ENCODE data around the gene PFDN4. TPM values are rescaled to one million over a fixed set of nuclear protein-coding genes. Genes with fewer than 3 reads are reported as not detected.
A peak's percentile ranks its signal among the peaks of the same experiment; 100 is the strongest.

The PFDN4 gene
- total RNA-seq, 1 donor from 2014 or later = 18.9 TPM

DNA sequence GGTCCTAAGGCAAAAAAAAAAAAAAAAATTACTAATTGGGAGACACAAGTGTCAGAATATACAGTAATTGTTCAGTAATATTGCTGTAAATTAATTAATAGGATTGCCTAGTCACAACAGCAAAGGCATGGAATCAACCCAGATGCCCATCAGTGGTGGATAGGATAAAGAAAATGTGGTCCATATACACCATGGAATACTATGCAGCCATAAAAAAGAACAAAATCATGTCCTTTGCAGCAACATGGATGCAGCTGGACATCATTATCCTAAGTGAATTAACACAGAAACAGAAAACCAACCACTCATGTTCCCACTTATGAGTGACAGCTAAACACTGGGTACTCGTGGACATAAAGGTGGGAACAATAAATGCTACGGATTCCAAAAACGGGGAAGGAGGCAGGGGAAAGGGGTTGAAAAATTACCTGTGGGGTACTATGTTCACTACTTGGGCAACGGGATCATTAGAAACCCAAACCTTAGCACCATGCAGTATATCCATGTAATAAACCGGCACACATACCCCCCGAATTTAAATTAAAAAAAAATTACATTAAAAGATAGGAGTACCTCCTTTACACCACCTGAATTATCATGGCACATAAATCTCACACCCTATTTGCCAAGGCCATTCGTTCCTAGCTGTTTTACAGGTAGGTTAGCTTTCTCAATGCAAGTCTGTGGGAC, 689 bp upstream of the PFDN4 start:
- DNase-seq (ENCODE audit: extremely low spot score, unreplicated experiment) = no peak
- Mint-ChIP-seq H3K4me3 (ENCODE audit: unreplicated experiment) (peak overlapping the region; percentile 95), H3K4me1 (ENCODE audit: unreplicated experiment) (peaks cover 24% of the 10 kb centered on the region), H3K27me3 (ENCODE audit: unreplicated experiment) (peaks cover 20% of the 10 kb centered on the region), H3K27ac (ENCODE audit: unreplicated experiment) (no peak overlapping the region), H3K9me3 (ENCODE audit: unreplicated experiment) (no peaks in the 10 kb centered on the region), H3K36me3 (ENCODE audit: unreplicated experiment) (no peaks in the 10 kb centered on the region)
- TF ChIP-seq, protein P1, sequence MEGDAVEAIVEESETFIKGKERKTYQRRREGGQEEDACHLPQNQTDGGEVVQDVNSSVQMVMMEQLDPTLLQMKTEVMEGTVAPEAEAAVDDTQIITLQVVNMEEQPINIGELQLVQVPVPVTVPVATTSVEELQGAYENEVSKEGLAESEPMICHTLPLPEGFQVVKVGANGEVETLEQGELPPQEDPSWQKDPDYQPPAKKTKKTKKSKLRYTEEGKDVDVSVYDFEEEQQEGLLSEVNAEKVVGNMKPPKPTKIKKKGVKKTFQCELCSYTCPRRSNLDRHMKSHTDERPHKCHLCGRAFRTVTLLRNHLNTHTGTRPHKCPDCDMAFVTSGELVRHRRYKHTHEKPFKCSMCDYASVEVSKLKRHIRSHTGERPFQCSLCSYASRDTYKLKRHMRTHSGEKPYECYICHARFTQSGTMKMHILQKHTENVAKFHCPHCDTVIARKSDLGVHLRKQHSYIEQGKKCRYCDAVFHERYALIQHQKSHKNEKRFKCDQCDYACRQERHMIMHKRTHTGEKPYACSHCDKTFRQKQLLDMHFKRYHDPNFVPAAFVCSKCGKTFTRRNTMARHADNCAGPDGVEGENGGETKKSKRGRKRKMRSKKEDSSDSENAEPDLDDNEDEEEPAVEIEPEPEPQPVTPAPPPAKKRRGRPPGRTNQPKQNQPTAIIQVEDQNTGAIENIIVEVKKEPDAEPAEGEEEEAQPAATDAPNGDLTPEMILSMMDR (IDR thresholded peaks at IDR 0.05) = no peak

DNA sequence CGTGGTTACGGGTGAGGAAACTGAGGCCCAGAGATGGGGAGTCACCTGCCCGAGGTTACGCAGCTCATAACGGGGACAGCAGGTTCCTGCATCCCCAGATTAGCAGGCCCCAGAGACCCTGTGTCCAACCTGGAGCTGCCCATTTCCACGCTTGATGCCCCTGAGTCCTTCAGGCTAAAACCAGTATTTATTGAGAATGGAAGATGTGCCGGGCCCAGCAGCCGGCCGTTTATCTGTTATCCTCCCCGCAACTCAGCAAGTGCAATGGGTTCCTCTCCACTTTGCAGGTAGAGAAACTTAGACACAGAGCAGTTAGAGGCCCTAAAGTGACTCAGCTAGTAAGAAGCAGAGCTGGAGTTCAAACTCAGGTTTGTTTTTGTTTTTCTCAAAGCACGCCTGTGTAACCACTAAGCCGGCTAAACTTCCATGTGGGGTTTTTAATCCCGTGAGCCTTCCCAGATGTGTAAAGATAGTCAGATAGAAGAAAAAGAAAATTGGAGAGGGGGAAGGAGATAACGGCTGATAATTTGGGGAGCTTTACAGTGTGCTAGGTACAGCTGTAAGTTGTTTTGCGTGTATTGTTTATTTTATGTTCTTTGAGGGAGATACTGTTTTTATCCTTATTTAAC, 775 bp downstream of the PFDN4 start:
- no peaks in the 10 kb centered on the region for H3K36me3 Mint-ChIP-seq (ENCODE audit: unreplicated experiment)
- H3K27me3 Mint-ChIP-seq (ENCODE audit: unreplicated experiment) = peaks cover 10% of the 10 kb centered on the region
- peaks cover 32% of the 10 kb centered on the region for H3K4me1 Mint-ChIP-seq (ENCODE audit: unreplicated experiment)
- H3K9me3 Mint-ChIP-seq (ENCODE audit: unreplicated experiment) = no peaks in the 10 kb centered on the region
- no peak for DNase-seq (ENCODE audit: extremely low spot score, unreplicated experiment)
- TF ChIP-seq, protein P1 (IDR thresholded peaks at IDR 0.05) = no peak
- H3K27ac Mint-ChIP-seq (ENCODE audit: unreplicated experiment) = peak overlapping the region; percentile 86
- H3K4me3 Mint-ChIP-seq (ENCODE audit: unreplicated experiment) = peak overlapping the region; percentile 86

DNA sequence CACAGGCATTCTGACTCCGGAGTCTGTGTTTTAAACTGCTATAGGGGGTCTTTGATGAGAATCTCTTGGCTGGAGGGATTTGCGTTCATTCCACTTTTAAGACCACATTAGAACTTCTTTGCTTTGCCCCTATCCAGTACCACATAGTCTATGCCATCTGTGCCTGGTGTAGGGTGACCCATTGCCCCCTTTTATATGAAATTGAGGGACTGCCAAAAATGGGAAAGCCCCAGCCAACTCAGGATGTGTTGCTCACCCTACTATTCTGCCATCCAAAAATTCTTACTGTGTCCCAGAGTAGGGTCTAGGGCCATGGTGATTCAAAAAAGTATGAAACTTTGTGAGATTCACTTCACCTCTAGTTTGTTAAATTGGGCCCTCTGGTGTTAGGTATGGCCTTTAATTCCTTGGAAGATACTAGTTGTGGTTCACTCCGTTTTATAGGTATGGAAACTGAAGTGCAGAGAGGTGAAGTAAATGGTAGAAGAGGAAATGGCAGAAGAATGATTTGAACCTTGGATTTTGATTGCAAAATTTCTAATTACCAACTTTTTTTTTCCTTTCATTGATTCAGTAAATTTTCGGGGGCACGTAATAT, 1.4 kb downstream of the PFDN4 start:
- Mint-ChIP-seq H3K4me1 (ENCODE audit: unreplicated experiment) (peaks cover 32% of the 10 kb centered on the region), H3K4me3 (ENCODE audit: unreplicated experiment) (peak overlapping the region; percentile 86), H3K27ac (ENCODE audit: unreplicated experiment) (no peak overlapping the region), H3K27me3 (ENCODE audit: unreplicated experiment) (peaks cover 10% of the 10 kb centered on the region), H3K9me3 (ENCODE audit: unreplicated experiment) (no peaks in the 10 kb centered on the region), H3K36me3 (ENCODE audit: unreplicated experiment) (no peaks in the 10 kb centered on the region)
- no peak for DNase-seq (ENCODE audit: extremely low spot score, unreplicated experiment)
- TF ChIP-seq, protein P1 (IDR thresholded peaks at IDR 0.05) = no peak

DNA sequence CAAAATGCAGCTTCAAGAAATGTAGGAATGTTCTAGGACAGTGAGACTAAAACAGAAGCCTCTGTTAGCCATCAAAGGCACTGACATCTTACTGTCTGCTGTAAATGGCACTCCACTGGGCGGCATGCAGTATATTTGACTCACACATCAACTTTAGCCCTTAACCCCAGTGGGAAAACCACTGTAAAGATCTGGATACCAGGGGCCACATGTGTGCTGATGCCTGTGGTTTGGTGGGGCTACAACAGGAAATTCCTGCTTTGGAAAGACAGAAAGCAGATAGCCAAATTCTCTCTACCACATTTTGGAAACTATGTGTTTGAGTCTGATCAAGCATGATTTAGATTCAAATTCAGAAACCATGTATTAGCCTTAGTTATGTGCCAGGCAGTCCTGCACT, 4.3 kb downstream of the PFDN4 start:
- no peak overlapping the region for H3K4me3 Mint-ChIP-seq (ENCODE audit: unreplicated experiment)
- no peaks in the 10 kb centered on the region for H3K9me3 Mint-ChIP-seq (ENCODE audit: unreplicated experiment)
- H3K36me3 Mint-ChIP-seq (ENCODE audit: unreplicated experiment) = peaks cover 4% of the 10 kb centered on the region
- peaks cover 39% of the 10 kb centered on the region for H3K4me1 Mint-ChIP-seq (ENCODE audit: unreplicated experiment)
- H3K27me3 Mint-ChIP-seq (ENCODE audit: unreplicated experiment) = no peaks in the 10 kb centered on the region
- no peak overlapping the region for H3K27ac Mint-ChIP-seq (ENCODE audit: unreplicated experiment)
- TF ChIP-seq, protein P1 (IDR thresholded peaks at IDR 0.05) = no peak
- no peak for DNase-seq (ENCODE audit: extremely low spot score, unreplicated experiment)

DNA sequence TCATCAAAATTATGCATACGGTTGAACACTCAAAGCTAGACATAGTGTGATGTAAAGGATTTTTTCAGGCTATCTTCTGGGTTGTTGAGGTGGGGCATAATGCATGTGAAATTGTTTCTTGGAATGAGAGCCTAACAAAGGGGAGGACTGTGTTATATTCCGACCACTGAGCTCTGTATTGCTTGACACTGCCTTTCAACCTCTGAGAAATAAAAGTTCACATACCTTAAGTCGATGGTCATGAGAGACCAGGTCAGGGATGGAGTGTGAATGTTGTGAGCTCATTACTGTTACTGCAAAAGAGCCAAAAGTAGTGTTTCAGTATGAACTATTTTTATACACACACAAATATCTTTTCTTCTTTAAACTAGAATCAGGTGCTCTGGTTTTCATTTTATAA, 5.0 kb downstream of the PFDN4 start:
- H3K9me3 Mint-ChIP-seq (ENCODE audit: unreplicated experiment) = no peaks in the 10 kb centered on the region
- TF ChIP-seq, protein P1 (IDR thresholded peaks at IDR 0.05) = no peak

More for the DNA sequence above, 5.0 kb downstream of the PFDN4 start:
- no peak overlapping the region for H3K4me3 Mint-ChIP-seq (ENCODE audit: unreplicated experiment)
- H3K27me3 Mint-ChIP-seq (ENCODE audit: unreplicated experiment) = no peaks in the 10 kb centered on the region
- H3K36me3 Mint-ChIP-seq (ENCODE audit: unreplicated experiment) = peaks cover 7% of the 10 kb centered on the region
- H3K27ac Mint-ChIP-seq (ENCODE audit: unreplicated experiment) = no peak overlapping the region
- no peak for DNase-seq (ENCODE audit: extremely low spot score, unreplicated experiment)
- peaks cover 39% of the 10 kb centered on the region for H3K4me1 Mint-ChIP-seq (ENCODE audit: unreplicated experiment)

Data from osteocyte (in vitro differentiated cells).